H7 (cell line): ENCODE data around the gene FHOD3. TPM values are rescaled to one million over a fixed set of nuclear protein-coding genes. Genes with fewer than 3 reads are reported as not detected.

Experiments used
- DNase-seq: peaks from one replicate; pipeline ENCODE4 v3.0.0; 2012
- H3K27me3 ChIP-seq: 2 replicates; pipeline ENCODE4 v1.6.0; 2011; ENCODE audit warnings: mild to moderate bottlenecking, low read length; ENCODE audit not compliant: control insufficient read depth, insufficient read depth
- H3K36me3 ChIP-seq: replicated peaks from 2 replicates; pipeline ENCODE4 v1.5.1; 2011; ENCODE audit warnings: low read length; ENCODE audit not compliant: control insufficient read depth, insufficient read depth
- H3K4me3 ChIP-seq: 2 replicates; pipeline ENCODE4 v1.5.1; 2011; ENCODE audit warnings: low read depth, mild to moderate bottlenecking, control low read depth, low read length, moderate library complexity; ENCODE audit not compliant: insufficient read depth
- total RNA-seq: library from RNA; depleted of rRNA; stranded (reverse); fragments of >200 nt; shearing (Covaris generic); gene quantifications from 2 replicates; pipeline ENCODE4 v1.2.3, GENCODE V29; 2014

FHOD3 gene
- total RNA-seq, 1 experiment from 2014 or later: 1.8 TPM

DNA sequence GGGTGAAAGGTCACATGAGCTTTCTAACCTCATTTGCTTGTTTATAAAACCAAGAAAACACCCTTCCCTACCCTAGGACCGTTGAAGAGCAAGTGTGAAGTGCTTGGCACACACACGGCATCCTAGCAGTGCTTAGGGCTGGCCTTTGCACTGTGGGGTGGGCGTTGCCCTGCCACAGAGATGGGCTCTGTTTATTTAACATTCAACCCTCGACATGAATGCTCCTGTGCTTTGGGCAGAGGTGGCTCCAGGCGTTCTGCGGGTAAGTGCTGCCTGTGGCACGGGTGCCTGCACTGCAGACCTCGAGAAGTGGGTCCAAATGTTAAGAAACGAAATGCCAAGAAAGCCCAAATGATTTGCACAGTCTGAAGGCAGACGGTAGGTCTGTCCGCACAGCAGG lies 170.1 kb downstream of the FHOD3 start:
- Histone ChIP-seq H3K36me3 (no peaks in the 10 kb centered on the region), H3K27me3 (no peaks in the 10 kb centered on the region), H3K4me3 (no peak overlapping the region)
- no peak for DNase-seq

DNA sequence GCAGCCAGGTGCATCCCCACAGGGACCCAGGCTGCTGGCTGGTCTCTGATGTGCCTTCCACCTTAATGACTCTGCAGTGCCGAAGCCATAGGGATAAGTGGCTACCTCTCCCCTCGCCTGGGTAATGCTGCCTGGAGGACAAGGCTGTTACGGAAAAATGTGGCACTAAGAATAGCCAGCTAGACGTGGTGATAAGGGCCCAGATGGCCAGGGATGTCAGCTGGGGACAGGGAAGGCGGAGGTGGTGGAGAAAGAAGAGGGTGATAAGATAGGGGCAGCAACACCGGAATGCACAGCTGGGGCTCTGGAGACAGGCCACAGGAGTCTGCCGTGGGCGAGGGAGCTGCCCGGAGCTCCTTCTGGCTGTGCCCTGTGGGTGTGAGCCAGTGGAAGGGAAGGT lies 170.6 kb downstream of the FHOD3 start:
- Histone ChIP-seq H3K4me3 (no peak overlapping the region), H3K36me3 (no peaks in the 10 kb centered on the region), H3K27me3 (no peaks in the 10 kb centered on the region)
- DNase-seq: no peak

DNA sequence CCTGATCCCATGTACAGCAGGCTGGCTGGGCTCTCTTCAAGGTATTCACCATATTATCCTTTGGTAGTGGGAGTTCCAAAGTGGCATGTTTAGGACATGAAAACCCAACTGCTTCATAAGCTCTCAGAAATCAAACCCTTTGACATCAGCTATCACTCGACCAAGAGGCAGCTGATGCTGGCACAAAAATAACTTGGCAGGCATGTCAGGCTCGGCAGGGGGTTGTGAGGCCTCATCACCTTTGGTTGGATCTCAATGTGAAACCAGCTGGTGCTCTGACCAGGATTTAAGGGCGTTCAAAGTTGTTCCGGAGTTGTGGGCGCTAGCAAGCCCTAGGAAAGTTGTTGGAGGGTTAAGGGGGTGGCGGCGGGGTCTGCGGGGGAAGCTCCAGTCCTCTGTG lies 171.9 kb downstream of the FHOD3 start:
- Histone ChIP-seq H3K27me3 (no peaks in the 10 kb centered on the region), H3K36me3 (no peaks in the 10 kb centered on the region), H3K4me3 (no peak overlapping the region)
- no peak for DNase-seq

DNA sequence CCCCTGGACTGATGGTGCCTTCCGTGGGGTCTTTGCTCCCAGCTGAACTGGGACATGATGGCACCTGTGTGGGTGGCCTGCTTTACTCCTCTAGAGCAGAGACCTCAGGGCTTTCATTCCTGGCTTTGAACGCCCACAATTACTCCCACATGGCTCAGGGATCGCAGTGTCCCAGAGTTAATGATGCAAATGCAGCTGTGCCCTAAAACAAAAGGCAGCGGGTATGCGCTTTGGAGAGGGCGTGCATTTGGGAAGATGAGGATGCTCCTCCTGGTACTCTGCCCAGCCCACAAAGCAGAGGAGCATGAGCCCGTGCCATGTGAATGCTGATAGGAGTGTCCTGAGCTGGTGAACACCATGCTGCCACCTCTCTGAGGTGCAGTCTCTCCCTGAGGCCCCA lies 173.4 kb downstream of the FHOD3 start:
- no peak for DNase-seq
- H3K27me3 ChIP-seq: no peaks in the 10 kb centered on the region
- no peak overlapping the region for H3K4me3 ChIP-seq
- no peaks in the 10 kb centered on the region for H3K36me3 ChIP-seq

DNA sequence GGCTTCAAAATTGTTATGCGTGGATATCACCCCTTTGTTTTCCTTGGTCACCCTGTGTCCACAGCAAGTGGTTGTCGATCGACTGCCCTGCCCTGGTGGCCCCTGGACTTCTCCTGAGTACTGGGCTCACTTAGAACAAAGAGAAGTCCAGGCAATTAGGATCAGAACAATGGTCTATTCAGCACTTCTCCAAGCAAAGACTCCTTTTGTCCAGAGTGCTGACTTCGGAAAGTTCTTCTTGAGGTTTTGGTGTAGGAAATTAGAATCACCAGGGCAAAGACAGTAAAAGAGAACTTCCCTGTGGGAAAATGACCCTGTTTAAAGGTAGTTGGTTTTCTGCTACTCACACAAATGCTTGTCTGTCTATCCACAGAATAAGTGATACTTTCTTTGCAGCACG lies 173.9 kb downstream of the FHOD3 start:
- no peak for DNase-seq
- Histone ChIP-seq H3K27me3 (no peaks in the 10 kb centered on the region), H3K36me3 (no peaks in the 10 kb centered on the region), H3K4me3 (no peak overlapping the region)

DNA sequence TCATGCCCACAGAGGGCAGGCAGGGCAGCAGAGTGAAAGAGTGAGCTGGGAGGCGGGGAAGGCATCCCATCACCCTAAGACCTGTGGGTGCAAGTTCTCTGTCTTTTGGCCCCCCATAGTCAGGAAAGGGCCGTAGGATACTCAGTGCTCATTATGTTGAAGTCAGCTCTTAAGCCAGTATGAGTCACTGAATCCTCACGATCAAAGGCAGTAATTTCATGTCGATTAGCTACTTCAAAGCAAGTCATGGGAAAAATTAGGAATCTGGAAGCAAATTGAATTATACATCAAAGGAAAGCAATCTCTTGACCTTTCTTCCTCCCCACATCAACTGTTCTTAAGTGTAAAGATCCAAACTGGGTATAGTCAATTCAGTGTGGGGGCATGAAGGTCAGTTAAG lies 178.9 kb downstream of the FHOD3 start:
- no peaks in the 10 kb centered on the region for H3K36me3 ChIP-seq
- no peaks in the 10 kb centered on the region for H3K27me3 ChIP-seq
- no peak for DNase-seq
- no peak overlapping the region for H3K4me3 ChIP-seq

DNA sequence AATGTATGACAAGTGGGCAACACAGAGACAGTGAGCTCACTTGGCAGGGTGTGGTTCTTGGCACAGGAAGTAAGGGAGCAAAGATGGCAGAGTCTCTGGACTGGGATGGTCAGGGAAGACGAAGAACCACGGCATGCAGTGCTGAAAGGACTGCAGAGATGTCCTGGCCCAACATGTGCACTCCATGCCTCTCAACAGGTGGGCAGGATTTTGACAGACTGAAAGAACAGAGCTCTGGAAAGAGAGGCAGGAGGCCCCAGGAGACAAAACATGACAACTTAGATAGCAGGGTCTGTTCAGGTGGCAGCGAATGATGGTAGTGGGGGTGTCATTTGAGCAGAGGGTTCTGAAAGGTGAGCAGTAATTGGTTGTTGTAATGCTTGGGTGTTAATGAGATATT lies 180.3 kb downstream of the FHOD3 start:
- H3K4me3 ChIP-seq: no peak overlapping the region
- no peak for DNase-seq

DNA sequence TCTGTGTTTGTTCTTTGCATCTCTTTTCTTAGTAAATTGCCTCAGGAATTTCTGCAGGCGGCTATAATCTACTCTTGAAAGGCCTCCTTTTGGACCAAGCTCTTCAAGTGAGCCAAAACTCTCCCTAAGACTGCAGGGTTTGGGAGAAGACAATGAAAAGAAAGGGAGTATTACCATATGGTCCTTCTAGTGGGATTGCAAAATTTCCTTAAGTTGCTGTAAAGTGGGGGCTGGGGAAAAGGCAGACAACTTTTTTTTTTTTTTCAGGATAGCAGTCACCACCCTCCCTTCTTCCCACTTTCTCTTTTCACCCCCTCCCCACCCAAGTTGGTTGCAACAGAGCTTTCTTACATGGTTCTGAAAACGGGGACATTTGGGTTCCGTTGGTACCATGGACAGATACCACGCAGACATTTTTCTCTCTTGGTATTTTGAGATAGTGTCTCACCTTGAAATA lies 183.7 kb downstream of the FHOD3 start:
- H3K4me3 ChIP-seq: no peak overlapping the region
- DNase-seq: peak; percentile 49
- H3K27me3 ChIP-seq: no peaks in the 10 kb centered on the region
- H3K36me3 ChIP-seq: no peaks in the 10 kb centered on the region

More for the DNA sequence above, 180.3 kb downstream of the FHOD3 start:
- Histone ChIP-seq H3K27me3 (no peaks in the 10 kb centered on the region), H3K36me3 (no peaks in the 10 kb centered on the region)

DNA sequence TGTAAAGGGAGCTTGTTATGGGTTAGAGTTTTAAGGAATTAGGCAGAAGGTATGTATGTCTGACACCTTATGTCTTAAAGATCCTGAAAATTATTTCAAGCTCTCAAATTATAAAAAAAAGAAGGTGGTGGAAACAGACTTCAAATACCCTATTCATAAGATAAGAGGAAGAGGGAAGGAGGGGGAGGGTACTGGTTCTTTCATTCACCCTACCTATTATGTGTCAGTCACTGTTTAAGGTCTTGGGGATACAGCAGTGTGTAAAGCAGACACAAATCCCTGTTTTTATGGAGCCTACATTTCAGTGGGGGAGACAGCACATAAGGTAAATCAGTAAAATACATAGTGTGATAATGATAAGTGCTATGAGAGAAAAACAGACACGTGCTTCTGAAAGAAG lies 184.4 kb downstream of the FHOD3 start:
- no peaks in the 10 kb centered on the region for H3K36me3 ChIP-seq
- no peaks in the 10 kb centered on the region for H3K27me3 ChIP-seq
- no peak overlapping the region for H3K4me3 ChIP-seq
- no peak for DNase-seq

DNA sequence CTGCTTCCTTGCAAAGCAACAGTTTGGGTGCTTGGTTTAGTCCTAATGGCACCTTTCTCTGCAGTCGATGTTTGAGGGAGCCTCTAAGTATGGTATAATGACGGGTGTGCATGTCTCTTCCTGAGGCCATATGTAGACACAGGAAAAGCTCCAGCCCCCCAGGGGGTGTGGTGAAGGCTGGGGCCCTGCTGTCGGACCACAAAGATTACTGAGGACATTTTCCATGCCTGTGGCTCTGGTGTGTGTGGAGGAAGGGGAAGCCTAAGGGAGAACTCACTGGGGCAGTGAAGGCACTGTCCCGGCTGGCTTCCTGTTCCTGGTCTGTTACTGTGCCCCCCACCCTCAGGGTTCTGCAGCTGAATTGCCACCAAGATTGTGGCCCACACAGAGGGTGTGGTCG lies 187.1 kb downstream of the FHOD3 start:
- Histone ChIP-seq H3K4me3 (no peak overlapping the region), H3K36me3 (no peaks in the 10 kb centered on the region), H3K27me3 (no peaks in the 10 kb centered on the region)
- no peak for DNase-seq

DNA sequence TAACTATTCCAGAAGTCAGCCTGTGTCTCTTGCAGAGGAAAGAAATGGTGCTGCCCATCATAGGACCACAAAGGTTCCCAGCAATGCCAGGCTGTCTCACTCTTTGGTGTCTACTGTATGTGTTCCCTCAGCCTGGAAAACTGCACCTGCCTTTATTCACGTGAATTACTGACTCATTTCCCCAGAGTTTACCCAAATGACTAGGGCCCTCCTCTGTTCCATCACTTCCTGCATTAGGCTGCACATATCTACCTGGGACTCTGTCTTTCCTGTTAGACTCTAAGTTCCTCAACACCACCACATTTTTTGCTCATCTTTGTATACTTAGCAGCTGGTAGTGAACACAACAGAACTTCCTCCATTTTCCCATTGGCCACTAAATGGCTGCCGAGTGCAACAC lies 188.3 kb downstream of the FHOD3 start:
- Histone ChIP-seq H3K36me3 (no peaks in the 10 kb centered on the region), H3K4me3 (no peak overlapping the region), H3K27me3 (no peaks in the 10 kb centered on the region)
- DNase-seq: no peak

DNA sequence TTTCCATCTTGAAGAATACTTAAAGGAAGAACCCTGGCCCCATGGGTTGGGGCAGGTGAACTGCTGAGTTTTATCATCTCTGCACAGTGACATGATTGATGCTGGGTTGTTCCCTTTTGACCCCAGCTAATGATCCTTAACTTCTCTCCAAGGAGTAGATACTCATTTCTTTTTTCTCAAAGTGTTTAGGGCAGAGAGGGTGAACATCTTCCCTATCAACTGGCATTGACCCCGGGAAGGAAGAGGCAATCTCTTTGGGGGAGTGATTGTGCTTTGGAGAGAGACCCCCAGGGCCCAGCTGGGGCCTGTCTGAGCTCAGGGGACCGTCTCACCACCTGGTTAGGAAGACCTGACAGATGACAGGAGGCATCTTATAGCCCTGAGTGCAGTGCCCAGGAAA lies 190.6 kb downstream of the FHOD3 start:
- no peak for DNase-seq
- no peaks in the 10 kb centered on the region for H3K36me3 ChIP-seq
- no peak overlapping the region for H3K4me3 ChIP-seq
- H3K27me3 ChIP-seq: no peaks in the 10 kb centered on the region

DNA sequence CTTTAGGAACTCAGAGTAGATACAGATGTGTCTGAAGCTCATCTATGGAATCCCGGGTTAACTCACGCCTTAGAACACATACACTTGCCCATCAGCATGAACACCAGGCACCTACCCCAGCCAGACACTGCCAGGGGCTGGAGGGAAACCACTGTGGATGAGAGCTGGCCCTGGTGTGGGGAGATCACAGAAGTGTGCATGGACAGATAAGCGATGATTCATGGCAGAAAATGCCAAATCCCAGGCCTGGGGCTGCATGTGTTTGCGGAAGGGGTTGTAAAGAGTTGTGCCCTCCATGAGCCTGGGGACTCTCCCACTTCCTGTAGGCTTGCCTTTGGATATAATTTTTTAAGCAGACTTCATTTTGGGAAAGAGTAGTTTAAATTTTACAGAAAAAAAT lies 193.4 kb downstream of the FHOD3 start:
- H3K27me3 ChIP-seq: no peaks in the 10 kb centered on the region
- DNase-seq: no peak
- no peaks in the 10 kb centered on the region for H3K36me3 ChIP-seq
- no peak overlapping the region for H3K4me3 ChIP-seq

DNA sequence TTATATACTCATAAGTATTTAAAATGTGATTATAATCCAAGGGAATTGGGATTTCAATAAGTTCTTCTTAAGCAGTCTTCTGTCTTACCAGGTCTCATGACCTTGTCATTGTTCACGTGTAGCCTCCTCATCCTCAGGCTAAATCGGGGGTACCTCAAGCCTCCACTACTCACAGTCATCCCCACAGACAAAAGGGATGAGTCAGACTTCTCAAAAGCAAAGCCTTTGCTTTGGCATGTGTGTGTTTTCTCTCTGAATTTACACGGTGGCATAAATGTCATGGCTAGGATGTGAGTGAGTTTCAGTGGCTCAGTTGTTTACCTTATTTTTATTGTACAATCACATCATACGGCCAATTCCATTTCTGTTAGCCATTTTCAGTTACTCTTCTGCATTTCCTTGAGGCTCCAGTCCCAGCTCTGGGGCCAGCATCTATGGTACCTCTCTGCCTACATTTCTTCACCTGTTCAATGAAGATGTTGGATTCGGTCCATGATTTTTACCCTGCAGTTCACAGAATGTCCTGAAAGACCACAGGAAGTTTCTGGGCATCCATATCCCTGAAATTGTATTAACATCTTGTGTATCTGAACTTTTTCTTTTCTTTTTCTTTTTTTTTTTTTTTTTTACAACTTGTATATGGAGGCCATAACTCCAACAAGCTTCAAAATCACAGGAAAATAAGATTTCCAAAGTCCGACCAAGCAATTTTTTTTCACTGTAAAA lies 195.3 kb downstream of the FHOD3 start:
- DNase-seq: no peak
- no peaks in the 10 kb centered on the region for H3K36me3 ChIP-seq
- no peaks in the 10 kb centered on the region for H3K27me3 ChIP-seq
- no peak overlapping the region for H3K4me3 ChIP-seq

DNA sequence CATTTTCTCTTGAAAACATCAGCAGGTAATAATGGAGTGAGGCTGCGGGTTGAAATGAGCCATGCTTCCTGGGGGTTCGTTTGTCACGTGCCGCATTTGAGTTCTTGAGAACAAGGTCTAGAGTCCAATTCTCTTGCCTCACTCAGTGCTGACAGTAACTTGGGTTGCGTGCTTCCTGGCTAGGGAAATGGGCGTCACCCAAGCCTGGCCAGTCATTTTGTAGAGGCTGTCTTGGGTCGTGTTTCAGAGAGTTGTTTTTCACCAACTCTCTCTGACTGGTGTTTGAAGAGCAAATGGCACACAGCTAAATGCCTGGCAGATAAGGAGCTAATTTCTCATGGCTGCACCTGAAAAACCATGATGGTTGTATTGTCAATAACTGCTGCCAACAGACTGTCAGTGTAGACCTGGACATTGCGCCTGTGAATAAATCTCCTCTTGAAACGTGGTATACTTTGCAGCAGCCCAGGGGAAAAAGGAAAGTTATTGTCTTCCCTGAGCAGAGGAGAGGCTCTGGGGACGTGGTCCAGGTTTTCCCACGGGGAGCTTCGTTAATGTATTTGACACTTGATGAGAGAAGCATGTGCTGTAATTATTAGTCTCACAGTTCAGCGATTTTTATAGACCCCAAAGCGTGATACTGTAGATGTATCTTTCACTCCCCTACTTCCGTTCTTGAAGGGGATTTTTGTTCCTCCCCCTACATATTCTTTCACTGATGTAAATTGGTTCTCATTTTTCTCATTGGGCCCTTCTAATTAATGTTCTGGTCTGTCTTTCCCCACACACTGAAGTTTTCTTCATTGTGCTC lies 196.0 kb downstream of the FHOD3 start:
- H3K4me3 ChIP-seq: no peak overlapping the region
- H3K27me3 ChIP-seq: no peaks in the 10 kb centered on the region
- H3K36me3 ChIP-seq: no peaks in the 10 kb centered on the region
- DNase-seq: peak; percentile 38
